ENCODE data around the gene RGP1.
A peak's percentile ranks its signal among the peaks of the same experiment; 100 is the strongest.

The RGP1 gene

GRCh38 chr9:35781066-35781465 is 32.0 kb downstream of the RGP1 start:
- no peak for DNase-seq

- DNase-seq = no peak
Observed at GRCh38 chr9:35783418-35783817, 34.3 kb downstream of the RGP1 start.

GRCh38 chr9:35789541-35789940 is 40.5 kb downstream of the RGP1 start:
- no peak for DNase-seq

- no peak for DNase-seq
Observed at GRCh38 chr9:35790025-35790384, 40.9 kb downstream of the RGP1 start.

- DNase-seq = peak; percentile 47
Observed at GRCh38 chr9:35790385-35791296, 41.6 kb downstream of the RGP1 start.

- no peak for DNase-seq
Observed at GRCh38 chr9:35791297-35791921, 42.3 kb downstream of the RGP1 start, which contains the start of gene NPR2. Gene NPR2, plus strand, starts transcription at chr9:35791591. Its CDS starts 818 bp downstream, at chr9:35792409.

- no peak for DNase-seq
Observed at GRCh38 chr9:35792024-35792813, 43.1 kb downstream of the RGP1 start.

- no peak for DNase-seq
Observed at GRCh38 chr9:35792826-35793225, 43.7 kb downstream of the RGP1 start.

GRCh38 chr9:35793461-35793860 is 44.4 kb downstream of the RGP1 start:
- DNase-seq = no peak

GRCh38 chr9:35795695-35796094 is 46.6 kb downstream of the RGP1 start:
- no peak for DNase-seq

- DNase-seq = no peak
Observed at GRCh38 chr9:35797311-35798109, 48.4 kb downstream of the RGP1 start.

GRCh38 chr9:35798658-35799374 is 49.7 kb downstream of the RGP1 start:
- peak; percentile 44 for DNase-seq

- DNase-seq = no peak
Observed at GRCh38 chr9:35800530-35800929, 51.4 kb downstream of the RGP1 start.

- no peak for DNase-seq
Observed at GRCh38 chr9:35801328-35802128, 52.4 kb downstream of the RGP1 start.

GRCh38 chr9:35806101-35806500 is 57.0 kb downstream of the RGP1 start:
- no peak for DNase-seq
